Mesenchymal stem cell (in vitro differentiated cells and primary cell): ENCODE results near the gene CRADD.

Experiments
- DNase-seq: peaks from one replicate; pipeline ENCODE4 v3.0.0-alpha.2; 2013
- H2AFZ ChIP-seq: one replicate; pipeline ENCODE4 v1.6.1; 2013; ENCODE audit warnings: low read depth, mild to moderate bottlenecking, control low read depth, inconsistent platforms, low read length, moderate library complexity
- H2AK5ac ChIP-seq: 2 replicates; pipeline ENCODE4 v1.6.1; 2013; ENCODE audit warnings: low read length, moderate library complexity, mild to moderate bottlenecking, inconsistent platforms; ENCODE audit not compliant: severe bottlenecking
- H2BK120ac ChIP-seq: one replicate; pipeline ENCODE4 v1.6.1; 2013; ENCODE audit warnings: low read depth, mild to moderate bottlenecking, inconsistent platforms, low read length, moderate library complexity
- H2BK12ac ChIP-seq, 2 experiments: one replicate each; pipeline ENCODE4 v1.6.1; 2013; ENCODE audit warnings: inconsistent platforms in 2 of 2, low read length in 2 of 2, mild to moderate bottlenecking in 2 of 2, moderate library complexity in 2 of 2, control low read depth in 1 of 2
- H2BK15ac ChIP-seq: one replicate; pipeline ENCODE4 v1.6.1; 2013; ENCODE audit warnings: mild to moderate bottlenecking, low read depth, inconsistent platforms; ENCODE audit not compliant: poor library complexity, severe bottlenecking
- H2BK5ac ChIP-seq: 2 replicates; pipeline ENCODE4 v1.6.1; 2013; ENCODE audit warnings: low read depth, mild to moderate bottlenecking, low read length, control low read depth, inconsistent platforms; ENCODE audit not compliant: poor library complexity, severe bottlenecking
- H3K14ac ChIP-seq, 2 experiments: one replicate each; pipeline ENCODE4 v1.6.1; 2013; ENCODE audit warnings: inconsistent platforms in 2 of 2, low read length in 2 of 2, control low read depth in 1 of 2, mild to moderate bottlenecking in 1 of 2, moderate library complexity in 1 of 2
- H3K18ac ChIP-seq, 2 experiments: one replicate each; pipeline ENCODE4 v1.6.1; 2013; ENCODE audit warnings: inconsistent platforms in 2 of 2, low read length in 2 of 2, control low read depth in 1 of 2, low read depth in 1 of 2, mild to moderate bottlenecking in 1 of 2
- H3K23ac ChIP-seq, 2 experiments: one replicate each; pipeline ENCODE4 v1.6.1; 2013; ENCODE audit warnings: inconsistent platforms in 2 of 2, low read length in 2 of 2, mild to moderate bottlenecking in 2 of 2, moderate library complexity in 2 of 2, control low read depth in 1 of 2
- H3K27ac ChIP-seq: 2 replicates; pipeline ENCODE4 v1.5.1; 2013; ENCODE audit warnings: mild to moderate bottlenecking, moderate library complexity, low read length, control low read depth, inconsistent platforms; ENCODE audit not compliant: poor library complexity, severe bottlenecking
- H3K27me3 ChIP-seq, 2 experiments: 2 replicates each; pipeline versions ENCODE4 v1.6.1 to v1.7.0; 2013; ENCODE audit warnings: low read length in 2 of 2, mild to moderate bottlenecking in 2 of 2, moderate library complexity in 2 of 2, control low read depth in 1 of 2, inconsistent platforms in 1 of 2; ENCODE audit not compliant: control insufficient read depth in 1 of 2, insufficient read depth in 1 of 2
- H3K36me3 ChIP-seq, 2 experiments: 2 replicates each; pipeline versions ENCODE4 v1.6.1 to v1.7.0; 2013; ENCODE audit warnings: low read length in 2 of 2, control low read depth in 1 of 2, inconsistent platforms in 1 of 2, low read depth in 1 of 2, mild to moderate bottlenecking in 1 of 2; ENCODE audit not compliant: insufficient read depth in 2 of 2, control insufficient read depth in 1 of 2
- H3K4ac ChIP-seq, 2 experiments: one replicate each; pipeline ENCODE4 v1.6.1; 2013; ENCODE audit warnings: inconsistent platforms in 2 of 2, low read length in 2 of 2, mild to moderate bottlenecking in 2 of 2, moderate library complexity in 2 of 2, control low read depth in 1 of 2, low read depth in 1 of 2
- H3K4me1 ChIP-seq: 2 replicates; pipeline ENCODE4 v1.6.1; 2013; ENCODE audit warnings: low read depth, low read length, control low read depth; ENCODE audit not compliant: control insufficient read depth, insufficient read depth
- H3K4me2 ChIP-seq: 2 replicates; pipeline ENCODE4 v1.6.1; 2013; ENCODE audit warnings: low read length, mild to moderate bottlenecking, inconsistent platforms; ENCODE audit not compliant: poor library complexity, severe bottlenecking
- H3K4me3 ChIP-seq, 2 experiments: 2 replicates each; pipeline versions ENCODE4 v1.5.1 to v1.7.0; 2013; ENCODE audit warnings: low read length in 2 of 2, mild to moderate bottlenecking in 2 of 2, control low read depth in 1 of 2, low read depth in 1 of 2; ENCODE audit not compliant: insufficient read depth in 1 of 2
- H3K79me1 ChIP-seq: replicated peaks from 2 replicates; pipeline ENCODE4 v1.6.1; 2013; ENCODE audit warnings: mild to moderate bottlenecking, control low read depth, low read length, inconsistent platforms; ENCODE audit not compliant: poor library complexity, severe bottlenecking
- H3K9ac ChIP-seq: 2 replicates; pipeline ENCODE4 v1.7.0; 2013; ENCODE audit warnings: mild to moderate bottlenecking, low read length, moderate library complexity
- H3K9me3 ChIP-seq: 2 replicates; pipeline ENCODE4 v1.7.0; 2013; ENCODE audit warnings: mild to moderate bottlenecking, low read length; ENCODE audit not compliant: control insufficient read depth
- H4K8ac ChIP-seq: one replicate; pipeline ENCODE4 v1.6.1; 2013; ENCODE audit warnings: inconsistent platforms, mild to moderate bottlenecking, low read length, moderate library complexity
- H4K91ac ChIP-seq: one replicate; pipeline ENCODE4 v1.6.1; 2013; ENCODE audit warnings: mild to moderate bottlenecking, low read length, inconsistent platforms
- WGBS: methylation state at CpG from one replicate; pipeline ENCODE4 v1.1.7; 2013; ENCODE audit warnings: mixed read lengths; 5-methylcytosine and 5-hydroxymethylcytosine counted together

CRADD gene

GRCh38 chr12:93743999-93744689, 67.0 kb downstream of the CRADD start:
- no peak for DNase-seq
- Histone ChIP-seq H3K23ac (no peak overlapping the region), H4K91ac (no peak overlapping the region), H3K14ac (no peak overlapping the region), H3K36me3 (no peaks in the 10 kb centered on the region), H2BK15ac (no peak overlapping the region), H3K18ac (no peak overlapping the region), H2BK120ac (no peak overlapping the region), H3K4ac (no peak overlapping the region), H3K9me3 (no peaks in the 10 kb centered on the region), H2AK5ac (no peak overlapping the region), H3K4me2 (no peak overlapping the region), H2BK5ac (no peak overlapping the region), H3K4me1 (no peaks in the 10 kb centered on the region), H2BK12ac (no peak overlapping the region), H3K9ac (no peak overlapping the region), H3K4me3 (no peak overlapping the region), H2AFZ (no peak overlapping the region), H3K79me1 (peaks cover 6% of the 10 kb centered on the region), H4K8ac (no peak overlapping the region), H3K27ac (no peak overlapping the region), H3K27me3 (no peaks in the 10 kb centered on the region)
- 100% methylated on average over 3 of the region's 4 CpGs for WGBS

- Histone ChIP-seq H3K4ac (no peak overlapping the region), H2BK12ac (no peak overlapping the region), H3K36me3 (no peaks in the 10 kb centered on the region), H4K91ac (no peak overlapping the region), H2AFZ (no peak overlapping the region), H3K14ac (no peak overlapping the region), H3K18ac (no peak overlapping the region), H2BK120ac (no peak overlapping the region), H3K9ac (no peak overlapping the region), H3K4me1 (no peaks in the 10 kb centered on the region), H4K8ac (no peak overlapping the region), H3K9me3 (no peaks in the 10 kb centered on the region), H2BK15ac (no peak overlapping the region), H2AK5ac (no peak overlapping the region), H3K79me1 (peaks cover 6% of the 10 kb centered on the region), H3K4me3 (no peak overlapping the region), H3K4me2 (no peak overlapping the region), H3K23ac (no peak overlapping the region), H2BK5ac (no peak overlapping the region), H3K27me3 (no peaks in the 10 kb centered on the region), H3K27ac (no peak overlapping the region)
- no peak for DNase-seq
- 100% methylated on average over 2 of the region's 2 CpGs for WGBS
These were observed 68.1 kb downstream of the CRADD start for GRCh38 chr12:93745286-93745685.

- Histone ChIP-seq H3K14ac (no peak overlapping the region), H3K18ac (no peak overlapping the region), H3K23ac (no peak overlapping the region), H2AFZ (no peak overlapping the region), H3K9me3 (no peaks in the 10 kb centered on the region), H2BK12ac (no peak overlapping the region), H2AK5ac (no peak overlapping the region), H3K4me2 (no peak overlapping the region), H2BK15ac (no peak overlapping the region), H3K4me3 (no peak overlapping the region), H4K91ac (no peak overlapping the region), H3K79me1 (peaks cover 6% of the 10 kb centered on the region), H3K4ac (no peak overlapping the region), H3K4me1 (no peaks in the 10 kb centered on the region), H2BK5ac (no peak overlapping the region), H3K27me3 (no peaks in the 10 kb centered on the region), H3K27ac (no peak overlapping the region), H3K36me3 (no peaks in the 10 kb centered on the region), H2BK120ac (no peak overlapping the region), H3K9ac (no peak overlapping the region), H4K8ac (no peak overlapping the region)
- WGBS: 100% methylated on average over 3 of the region's 4 CpGs
- DNase-seq: no peak
These were observed 69.5 kb downstream of the CRADD start for GRCh38 chr12:93746572-93747168.

GRCh38 chr12:93748672-93749383, 71.7 kb downstream of the CRADD start:
- H2BK15ac ChIP-seq: no peak overlapping the region
- DNase-seq: no peak
- H3K4me2 ChIP-seq: no peak overlapping the region
- no peaks in the 10 kb centered on the region for H3K4me1 ChIP-seq
- no peaks in the 10 kb centered on the region for H3K9me3 ChIP-seq
- no peak overlapping the region for H2AK5ac ChIP-seq
- peaks cover 6% of the 10 kb centered on the region for H3K79me1 ChIP-seq
- no peak overlapping the region for H2AFZ ChIP-seq
- no peaks in the 10 kb centered on the region for H3K27me3 ChIP-seq
- H3K23ac ChIP-seq: no peak overlapping the region
- H3K14ac ChIP-seq: peak overlapping the region in 1 of 2 experiments; percentile 56
- no peak overlapping the region for H2BK5ac ChIP-seq
- H3K18ac ChIP-seq: no peak overlapping the region
- H2BK12ac ChIP-seq: no peak overlapping the region
- H3K4me3 ChIP-seq: no peak overlapping the region
- no peak overlapping the region for H4K8ac ChIP-seq
- no peak overlapping the region for H3K9ac ChIP-seq
- no peak overlapping the region for H2BK120ac ChIP-seq
- no peak overlapping the region for H3K4ac ChIP-seq
- 98% methylated on average over 2 of the region's 2 CpGs for WGBS
- no peak overlapping the region for H3K27ac ChIP-seq
- no peaks in the 10 kb centered on the region for H3K36me3 ChIP-seq
- H4K91ac ChIP-seq: no peak overlapping the region
